Left cardiac atrium (tissue), 4 donors: ENCODE data around the gene CHD1L. TPM values are rescaled to one million over a fixed set of nuclear protein-coding genes. Genes with fewer than 3 reads are reported as not detected.
"Not testable (repeated sequence)": the region's sequence is repeated elsewhere in the genome, so short reads cannot be mapped to it uniquely, and the experiment has no call there.

Experiments used
- ATAC-seq, 2 donors: fragments of 200-7000 bp; cut with Tn5 transposase; one replicate each; pipeline ENCODE4 v1.9.1; 2020; ENCODE audit warnings: mild to moderate bottlenecking in 2 of 2, moderate library complexity in 2 of 2
- DNase-seq: peaks from one replicate; pipeline ENCODE4 v3.0.0-alpha.2; 2020
- intact Hi-C, 2 donors: fragments of 100-400 bp; cut with DNase I; formaldehyde crosslinking; loops; one replicate each; pipeline versions ENCODE4 v1.14.1 to v1.15.1; 2022 to 2023
- total RNA-seq, 2 donors: library from RNA; stranded (reverse); fragmentation: NEBNext Ultra II Directional; extraction: Animal tissue kit (Norgen Biotek cat#: 25700); gene quantifications; one replicate each; pipeline ENCODE4 v1.2.1, GENCODE V29; 2021
- donor health status: DM: no; HTN: yes; CAD: no.
- donor health status: DM: no; HTN: yes; CAD: no; lungs with severe emphysema.
- donor health status: DM: yes; HTN: yes; CAD: no.
- donor health status: Dilated cardiomyopathy.

Gene CHD1L
- total RNA-seq, 2 donors from 2014 or later: 9.0 to 12.3 TPM

- intact Hi-C loops: no loop called here
- DNase-seq (no peak), ATAC-seq (no peak)
Observed at GRCh38 chr1:147246910-147247655, 4.6 kb downstream of the CHD1L start.

DNA sequence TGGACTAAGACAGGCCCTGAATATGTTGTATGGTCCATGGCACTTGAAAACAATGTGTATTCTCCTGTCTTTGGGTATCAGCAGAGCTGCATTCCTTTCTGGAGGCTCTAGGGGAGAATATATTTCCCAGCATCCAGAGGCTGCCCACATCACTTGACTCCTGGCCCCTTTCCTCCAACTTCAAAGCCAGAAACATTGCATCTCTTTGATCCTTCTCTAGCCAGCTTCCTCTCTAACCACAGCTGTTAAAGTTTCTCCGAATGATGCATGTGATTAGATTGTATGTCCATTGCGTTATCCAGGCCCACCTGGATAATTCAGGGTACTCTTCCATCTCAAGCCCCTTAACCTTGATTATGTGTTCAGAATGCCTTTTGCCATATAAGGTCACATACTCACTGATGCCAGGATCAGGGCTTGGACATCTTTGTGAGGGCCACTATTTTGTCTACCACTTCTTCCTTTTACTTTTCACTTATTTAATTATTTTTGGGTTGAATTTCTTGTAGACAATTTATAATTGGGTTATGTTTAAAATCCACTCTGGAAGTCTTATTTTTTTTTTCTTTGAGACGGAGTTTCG, 5.3 kb downstream of the CHD1L start:
- DNase-seq (no peak), ATAC-seq (no peak)
- intact Hi-C loops: no loop called here

GRCh38 chr1:147252540-147252939, 10.1 kb downstream of the CHD1L start:
- no peak for ATAC-seq
- no peak for DNase-seq
- intact Hi-C loops: no loop called here

DNA sequence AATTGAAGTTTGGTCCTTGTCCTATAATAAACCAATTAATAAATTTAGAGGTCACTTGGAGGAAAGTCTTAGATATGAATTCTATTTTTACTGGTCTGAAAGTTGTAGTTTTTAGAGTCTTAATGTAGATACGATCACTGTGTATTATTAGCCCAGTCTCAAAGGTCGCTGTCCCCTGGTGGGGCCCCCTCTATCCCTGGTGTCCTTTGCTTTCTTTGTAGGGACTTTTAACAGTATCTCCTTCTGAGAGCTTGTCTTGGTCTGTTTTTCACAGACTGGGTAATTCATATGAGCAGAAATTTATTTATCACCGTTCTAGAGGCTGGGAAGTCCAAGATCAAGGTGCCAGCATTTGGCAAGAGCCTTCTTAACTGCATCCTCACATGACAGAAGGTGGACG, 18.5 kb downstream of the CHD1L start:
- DNase-seq: no peak
- ATAC-seq: no peak
- intact Hi-C loops: no loop called here

DNA sequence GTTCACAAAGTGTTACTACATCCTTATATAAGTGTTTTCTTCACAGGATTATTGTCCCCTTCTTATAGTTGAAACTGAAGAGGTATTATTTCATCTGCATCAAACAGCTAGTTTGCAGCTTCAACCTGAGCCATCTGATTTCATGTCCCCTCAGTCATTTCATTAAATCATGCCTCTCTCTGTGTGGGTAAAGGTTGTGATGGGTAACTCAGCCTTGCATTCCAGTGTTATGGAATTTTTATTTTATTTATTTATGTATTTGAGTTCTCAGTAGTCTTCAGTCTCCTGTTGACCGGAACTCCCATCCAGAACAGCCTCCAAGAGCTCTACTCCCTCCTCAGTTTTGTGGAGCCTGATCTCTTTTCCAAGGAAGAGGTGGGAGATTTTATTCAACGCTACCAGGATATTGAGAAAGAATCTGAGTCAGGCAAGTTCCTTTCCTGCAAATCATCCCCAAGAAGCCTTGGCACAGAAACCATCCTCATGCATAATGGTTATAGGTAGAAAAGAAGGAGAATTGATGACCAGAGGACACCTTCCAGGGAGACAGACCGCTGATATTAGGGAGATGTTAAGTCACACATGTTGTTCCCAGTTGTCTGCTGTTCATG, 21.8 kb downstream of the CHD1L start:
- intact Hi-C loops: no loop called here
- peak in 1 of 2 donors; percentile 46 for ATAC-seq
- DNase-seq: no peak

GRCh38 chr1:147266381-147266780, 23.9 kb downstream of the CHD1L start:
- intact Hi-C loops: no loop called here
- no peak for DNase-seq
- ATAC-seq: no peak

DNA sequence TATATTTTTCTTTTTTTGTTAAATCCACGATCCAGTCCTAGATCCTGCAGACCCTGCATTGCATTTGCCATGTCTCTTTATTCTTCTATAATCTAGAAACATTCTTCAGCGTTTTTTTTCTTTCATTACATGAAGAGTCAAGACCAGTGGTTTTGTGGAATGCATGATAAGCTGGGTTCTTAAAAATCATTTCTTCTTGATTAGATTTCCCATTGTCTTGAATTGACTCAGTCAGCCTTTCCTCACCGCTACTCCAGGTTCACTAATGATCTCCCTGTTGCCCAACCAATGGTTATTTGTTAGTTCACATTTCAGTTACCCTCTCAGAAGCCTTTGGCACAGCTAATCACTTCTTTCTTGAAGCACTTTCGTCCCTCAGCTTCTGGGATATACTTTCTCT, 25.2 kb downstream of the CHD1L start:
- no peak for DNase-seq
- intact Hi-C loops: no loop called here
- ATAC-seq: no peak

DNA sequence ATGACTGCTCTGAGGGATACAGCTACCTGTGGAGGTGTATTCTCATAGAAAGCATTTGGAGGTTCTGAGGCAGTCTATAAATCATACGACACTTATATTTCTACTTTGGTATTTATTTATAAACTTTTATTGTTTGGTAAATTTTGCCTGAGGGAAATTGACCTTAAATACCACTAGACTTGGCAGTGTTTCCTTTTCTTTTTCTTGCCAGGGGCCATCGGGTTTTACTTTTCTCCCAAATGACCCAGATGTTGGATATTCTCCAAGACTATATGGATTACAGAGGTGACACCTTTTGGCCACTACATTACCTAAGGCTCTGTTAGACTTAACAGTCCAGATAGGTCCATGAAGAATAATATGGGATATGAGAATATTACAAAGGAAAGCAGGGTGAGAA, 28.2 kb downstream of the CHD1L start:
- DNase-seq (no peak), ATAC-seq (no peak)
- intact Hi-C loops: loop anchor here (5.0 to 10.0 kb wide), 3 partner anchors 114 to 624 kb away; no protein-coding TSS in a partner anchor

DNA sequence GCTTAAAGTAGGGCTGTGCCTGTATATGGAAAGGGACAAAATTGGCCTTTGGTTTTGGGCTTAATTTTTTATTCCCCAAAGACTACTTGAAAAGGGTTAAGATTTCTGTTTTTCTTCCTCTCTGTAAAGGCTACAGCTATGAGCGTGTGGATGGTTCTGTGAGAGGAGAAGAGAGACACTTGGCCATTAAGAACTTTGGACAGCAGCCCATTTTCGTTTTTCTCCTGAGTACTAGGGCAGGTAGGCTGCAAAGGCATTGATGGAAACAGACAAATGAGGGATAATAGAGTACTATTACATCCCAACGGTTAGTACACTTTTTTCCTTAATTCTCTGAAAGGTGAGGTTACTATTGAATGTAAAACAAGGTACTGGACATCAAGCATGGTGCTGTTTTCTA, 29.6 kb downstream of the CHD1L start:
- intact Hi-C loops: loop anchor here (5.0 to 10.0 kb wide), 3 partner anchors 113 to 623 kb away; no protein-coding TSS in a partner anchor
- DNase-seq: no peak
- ATAC-seq: no peak

- DNase-seq: no peak
- intact Hi-C loops: loop anchor here (5.0 to 10.0 kb wide), 3 partner anchors 111 to 621 kb away; no protein-coding TSS in a partner anchor
- ATAC-seq: peak; percentile 55 to 81
Observed at GRCh38 chr1:147273409-147274336, 31.2 kb downstream of the CHD1L start.

DNA sequence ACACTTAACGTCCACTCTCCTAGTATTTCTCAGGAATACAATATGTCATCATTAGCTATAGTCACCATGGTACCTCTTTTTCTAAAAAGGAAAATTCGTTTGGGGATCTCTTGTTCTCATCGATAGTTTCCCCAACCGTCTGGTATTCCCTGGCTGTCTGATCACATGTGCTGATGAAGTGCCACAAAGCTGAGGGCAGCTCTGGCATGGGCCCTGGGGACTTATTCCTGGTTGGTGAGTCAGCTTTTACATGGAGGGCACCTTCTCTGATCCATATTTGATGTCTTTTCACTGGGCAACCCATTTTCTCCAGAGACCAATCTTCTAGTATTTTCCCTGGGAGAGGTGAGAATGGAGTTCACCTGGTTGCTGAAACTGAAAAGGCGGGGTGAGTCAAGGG, 39.5 kb downstream of the CHD1L start:
- intact Hi-C loops: no loop called here
- no peak for ATAC-seq
- no peak for DNase-seq

DNA sequence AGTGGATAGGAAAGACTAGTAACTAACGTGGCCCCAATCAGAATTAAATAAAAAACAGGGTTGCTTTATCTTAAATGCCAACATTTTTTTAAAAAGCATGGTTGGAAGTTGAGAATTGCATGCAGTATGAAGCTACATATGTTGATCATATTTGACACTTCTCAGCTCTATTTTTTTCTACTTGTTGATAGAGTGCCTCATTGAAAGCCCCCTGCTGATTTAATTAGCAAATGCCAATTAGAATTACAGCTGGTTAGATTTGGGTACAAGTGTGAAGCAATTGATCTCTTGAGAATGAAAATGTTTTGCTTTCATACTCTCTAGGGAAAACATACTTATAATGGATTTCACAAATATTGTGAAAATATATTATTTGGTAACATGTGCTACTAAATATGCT, 40.5 kb downstream of the CHD1L start:
- ATAC-seq (no peak), DNase-seq (no peak)
- intact Hi-C loops: no loop called here

GRCh38 chr1:147287133-147287865, 44.8 kb downstream of the CHD1L start:
- intact Hi-C loops: no loop called here
- ATAC-seq (no peak), DNase-seq (no peak)

DNA sequence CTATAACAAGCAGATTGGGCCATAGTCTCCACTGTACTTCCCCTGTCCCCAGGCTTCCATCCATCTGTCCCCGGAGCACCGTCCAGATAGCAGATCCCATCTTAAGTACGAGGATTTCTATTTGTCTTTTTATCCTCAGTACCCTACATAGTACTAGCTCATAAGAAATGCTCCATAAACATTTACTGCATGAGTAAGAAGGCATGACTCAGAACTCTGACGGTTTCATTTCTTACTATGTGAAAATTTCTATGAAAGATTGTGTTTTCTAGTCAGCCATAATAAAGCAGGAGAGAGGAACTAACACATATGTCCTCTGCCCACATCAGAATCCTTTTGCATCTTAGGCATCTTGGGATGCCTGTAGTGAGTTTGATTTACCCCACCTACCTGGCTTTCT, 49.5 kb downstream of the CHD1L start:
- ATAC-seq: peak in 1 of 2 donors; percentile 22
- no peak for DNase-seq
- intact Hi-C loops: no loop called here

- DNase-seq: no peak
- peak in 1 of 2 donors; percentile 74 for ATAC-seq
- intact Hi-C loops: no loop called here
Observed at GRCh38 chr1:147292631-147293251, 50.3 kb downstream of the CHD1L start.

- ATAC-seq: no peak
- intact Hi-C loops: no loop called here
- DNase-seq: no peak
Observed at GRCh38 chr1:147297438-147297837, 55.0 kb downstream of the CHD1L start.

GRCh38 chr1:147305803-147306202, 63.3 kb downstream of the CHD1L start:
- intact Hi-C loops, ATAC-seq, DNase-seq: not testable (repeated sequence)

- intact Hi-C loops: no loop called here
- DNase-seq (no peak), ATAC-seq (no peak)
Observed at GRCh38 chr1:147316968-147317367, 74.5 kb downstream of the CHD1L start.
